NOMO-1 treated with DMSO at 0.1 percent for 48 hours (cell line): ENCODE measurements around the gene SLC25A42.
"Not testable (repeated sequence)": the region's sequence is repeated elsewhere in the genome, so short reads cannot be mapped to it uniquely, and the experiment has no call there.

Experiments used
- DNase-seq: peaks from one replicate; lab custom pipeline; 2025; ENCODE audit not compliant: unreplicated experiment; lab: John Stamatoyannopoulos, UW

The SLC25A42 gene

GRCh38 chr19:19103167-19103566 is 39.4 kb downstream of the SLC25A42 start:
- DNase-seq = no peak

DNA sequence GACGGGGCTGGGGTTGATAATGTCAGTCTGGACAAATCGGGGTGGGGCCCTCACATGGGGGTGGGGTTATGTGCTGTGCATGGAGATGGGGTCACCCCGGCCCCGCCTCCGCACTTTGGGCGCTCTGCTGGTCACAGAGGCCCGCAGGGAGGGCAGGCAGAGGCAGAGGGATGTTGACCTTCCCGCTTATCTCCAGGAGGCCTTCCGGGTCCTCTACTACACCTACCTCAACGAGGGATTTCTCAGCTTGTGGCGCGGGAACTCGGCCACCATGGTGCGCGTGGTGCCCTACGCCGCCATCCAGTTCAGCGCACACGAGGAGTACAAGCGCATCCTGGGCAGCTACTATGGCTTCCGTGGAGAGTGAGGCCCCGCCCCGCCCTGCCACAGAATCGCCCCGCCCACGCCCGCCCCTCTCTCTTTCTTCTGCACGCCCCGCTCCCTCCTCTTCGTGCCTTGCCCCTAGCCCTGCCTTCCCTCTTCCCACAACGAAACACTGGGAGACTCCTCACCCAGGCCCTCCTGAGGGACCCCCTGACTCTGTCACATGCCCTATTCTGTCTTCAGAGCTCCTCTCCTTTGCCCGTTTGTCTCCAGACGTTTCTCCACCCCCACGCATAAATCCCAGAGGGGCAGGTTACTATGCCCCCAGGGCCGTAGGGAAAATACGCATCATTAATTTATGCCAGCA is 41.7 kb downstream of the SLC25A42 start:
- no peak for DNase-seq

DNA sequence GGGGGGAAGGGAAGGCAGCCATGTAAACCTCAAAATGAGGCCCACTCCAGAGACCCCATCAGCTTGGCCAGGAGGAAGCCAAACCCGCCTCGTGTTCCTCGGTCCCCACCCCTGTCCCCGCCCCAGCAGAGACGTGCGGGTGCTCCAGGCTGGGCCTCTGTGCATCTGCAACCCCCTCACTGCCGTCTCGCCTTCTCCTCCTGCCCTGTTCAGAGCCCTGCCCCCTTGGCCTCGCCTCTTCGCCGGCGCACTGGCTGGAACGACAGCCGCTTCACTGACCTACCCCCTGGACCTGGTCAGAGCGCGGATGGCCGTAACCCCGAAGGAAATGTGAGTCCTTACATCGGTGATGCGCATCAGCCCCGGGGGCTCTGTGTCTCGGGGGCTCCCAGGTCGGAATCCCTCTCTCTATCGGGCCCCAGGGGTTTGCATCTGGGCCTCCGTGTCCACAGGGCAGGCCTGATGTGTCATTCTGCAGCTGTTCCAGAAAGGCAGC is 42.3 kb downstream of the SLC25A42 start:
- DNase-seq = no peak

GRCh38 chr19:19106938-19107337 is 43.1 kb downstream of the SLC25A42 start:
- not testable (repeated sequence) for DNase-seq

GRCh38 chr19:19107654-19108053 is 43.9 kb downstream of the SLC25A42 start:
- DNase-seq = no peak

GRCh38 chr19:19109601-19110000 is 45.8 kb downstream of the SLC25A42 start:
- DNase-seq = no peak

DNA sequence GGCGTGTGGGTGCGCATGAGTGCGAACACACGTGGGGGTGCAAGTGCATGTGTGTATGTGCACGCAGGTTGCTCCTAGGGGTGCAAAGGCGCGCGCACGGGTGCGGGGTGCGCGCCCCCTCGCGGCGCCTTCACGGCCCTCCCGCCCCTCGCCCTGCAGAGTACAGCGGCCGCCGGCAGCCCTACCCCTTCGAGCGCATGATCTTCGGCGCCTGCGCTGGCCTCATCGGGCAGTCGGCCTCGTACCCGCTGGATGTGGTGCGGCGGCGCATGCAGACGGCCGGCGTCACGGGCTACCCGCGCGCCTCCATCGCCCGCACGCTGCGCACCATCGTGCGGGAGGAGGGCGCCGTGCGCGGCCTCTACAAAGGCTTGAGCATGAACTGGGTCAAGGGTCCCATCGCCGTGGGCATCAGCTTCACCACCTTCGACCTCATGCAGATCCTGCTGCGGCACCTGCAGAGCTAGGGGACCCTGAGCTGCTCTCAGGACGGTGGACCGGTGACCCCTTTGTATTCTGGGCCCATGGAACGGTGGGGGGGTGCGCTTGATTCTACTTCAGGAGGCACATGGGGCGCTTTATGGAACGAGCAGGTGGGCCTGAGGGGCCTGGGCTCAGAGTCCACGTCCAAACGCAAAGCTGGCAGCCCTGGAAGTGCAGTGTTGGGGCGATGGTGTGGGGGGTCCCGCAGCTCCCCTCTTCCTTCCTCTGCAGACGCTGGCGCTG is 46.8 kb downstream of the SLC25A42 start:
- no peak for DNase-seq

DNA sequence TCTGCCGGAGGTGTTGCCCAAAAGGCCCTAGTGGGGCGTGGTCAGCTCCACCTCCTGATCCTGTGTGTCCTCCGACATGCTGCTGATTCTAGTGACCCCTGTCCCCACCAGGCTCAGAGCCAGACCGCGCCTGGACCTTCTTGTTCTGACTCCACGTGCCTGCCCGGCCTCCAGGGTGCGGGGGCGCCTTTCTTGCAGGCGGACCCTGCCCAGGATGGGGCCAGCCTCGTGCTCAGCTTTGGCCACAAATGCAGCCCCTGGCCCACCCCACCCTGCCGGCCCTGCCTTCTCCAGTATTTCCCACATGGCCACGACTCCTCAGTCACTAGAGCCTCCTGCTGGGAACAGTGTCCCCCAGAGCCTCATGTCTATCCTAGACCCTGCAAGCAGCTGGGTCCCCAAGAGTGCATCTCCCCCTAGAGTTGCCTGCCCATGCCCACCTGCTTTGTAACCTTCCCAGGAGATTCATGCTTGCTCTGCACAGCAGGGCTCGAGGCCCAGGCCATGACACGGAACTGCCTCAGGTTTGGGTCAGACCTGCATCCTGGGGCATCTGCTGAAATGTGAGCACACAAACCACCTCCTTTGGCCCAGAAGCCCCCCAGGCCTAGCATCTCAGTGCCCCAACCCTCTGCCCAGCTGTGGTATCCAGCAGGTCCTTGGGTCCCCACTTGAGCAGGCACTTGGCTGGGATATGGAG is 47.5 kb downstream of the SLC25A42 start:
- no peak for DNase-seq

DNA sequence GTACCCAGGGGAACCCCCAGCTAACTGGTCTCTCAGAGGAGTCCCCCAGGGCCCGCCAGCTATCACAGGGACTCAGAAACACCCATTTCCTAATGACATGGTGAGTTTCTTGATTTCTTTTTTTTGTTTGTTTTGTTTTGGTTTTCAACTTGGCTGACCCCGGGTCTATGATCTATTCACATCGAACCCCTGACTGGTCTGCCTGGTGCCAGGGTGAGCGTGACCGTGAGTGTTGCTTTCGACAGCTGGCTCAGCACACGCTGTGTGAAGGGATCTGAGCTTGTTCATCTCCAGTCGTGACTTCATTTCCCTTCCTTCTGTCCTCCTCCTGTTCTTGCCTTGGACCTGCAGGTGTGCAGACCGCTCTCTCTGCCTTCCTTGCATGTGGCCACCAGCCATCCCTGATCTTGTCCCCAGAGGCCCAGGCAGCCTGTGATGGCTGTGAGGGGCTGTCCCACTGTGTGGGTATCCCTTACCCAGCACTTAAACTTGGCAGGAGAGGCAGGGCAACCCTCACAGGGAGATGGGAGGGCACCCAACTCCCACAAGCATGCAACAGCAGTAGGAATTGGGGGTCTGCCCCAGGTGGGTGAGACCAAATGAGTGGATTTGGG is 48.3 kb downstream of the SLC25A42 start:
- no peak for DNase-seq

DNA sequence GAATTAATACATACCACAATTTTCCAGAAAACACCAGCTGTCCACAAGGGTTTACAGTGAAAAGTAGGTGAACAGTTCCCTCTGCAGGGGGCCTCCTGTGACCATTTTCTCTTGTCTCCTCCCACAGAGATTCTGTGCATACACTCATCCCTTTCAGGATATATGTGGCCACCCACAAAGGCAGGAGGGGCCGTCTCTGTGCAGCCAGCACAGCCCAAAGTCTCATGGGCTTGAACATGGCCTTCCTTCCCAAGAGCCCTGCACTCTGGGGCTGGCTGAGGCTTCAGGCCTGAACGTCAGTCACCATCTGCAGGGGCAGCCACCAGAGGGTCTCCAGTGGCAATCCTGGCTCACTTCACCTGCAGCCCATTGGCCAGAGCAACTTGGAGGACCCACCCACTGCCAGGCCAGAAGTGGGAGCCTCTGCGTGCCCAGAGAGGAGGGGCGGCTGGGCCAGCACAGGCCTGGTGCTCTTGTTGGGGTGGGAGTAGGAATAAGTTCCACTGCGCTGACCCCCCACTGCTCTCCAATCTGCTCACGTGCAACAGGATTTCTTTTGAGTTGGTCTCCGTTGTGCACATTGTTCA is 49.3 kb downstream of the SLC25A42 start:
- DNase-seq = peak; percentile 5

DNA sequence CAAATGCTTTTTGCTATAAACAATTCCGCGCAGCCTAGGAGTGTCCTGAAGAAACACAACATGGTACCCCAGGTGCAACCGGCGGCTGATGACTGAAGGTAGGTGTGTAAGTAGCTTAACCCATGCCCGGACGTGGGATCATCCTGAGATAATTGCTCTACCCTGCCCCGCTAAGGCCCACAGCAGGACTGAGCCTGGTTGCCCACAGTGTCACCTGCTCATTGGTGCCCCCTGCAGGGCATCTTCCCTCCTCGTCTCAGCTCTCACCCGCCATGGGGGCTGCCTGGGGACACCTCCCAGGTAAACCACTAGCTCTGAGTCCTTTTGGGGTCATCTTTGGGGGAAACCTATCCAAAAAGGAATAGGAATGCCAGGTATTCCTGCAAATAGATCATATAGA is 52.2 kb downstream of the SLC25A42 start:
- peak; percentile 25 for DNase-seq

GRCh38 chr19:19119325-19120237 is 55.8 kb downstream of the SLC25A42 start:
- no peak for DNase-seq

- no peak for DNase-seq
Measured at GRCh38 chr19:19120308-19121231, 56.8 kb downstream of the SLC25A42 start.

- no peak for DNase-seq
Measured at GRCh38 chr19:19121371-19121770, 57.6 kb downstream of the SLC25A42 start.

DNA sequence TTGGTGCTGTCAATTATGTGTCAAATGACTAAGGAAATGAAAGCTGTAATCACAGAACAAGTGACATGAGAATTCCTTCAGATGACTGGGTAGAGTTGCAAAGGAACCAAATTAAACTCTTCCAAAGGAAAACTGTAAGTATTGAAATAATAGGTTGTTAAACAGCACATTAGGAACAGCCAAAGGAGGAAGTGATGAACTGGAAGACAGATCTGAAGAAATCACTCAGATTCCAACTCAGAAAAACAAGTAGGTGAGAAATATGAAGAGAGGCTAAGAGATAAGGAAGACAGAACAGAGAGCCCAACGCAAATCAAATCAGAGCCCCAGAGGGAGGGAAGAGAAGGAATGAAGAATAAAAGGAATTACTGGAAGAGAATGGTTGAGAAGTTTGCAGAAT is 59.1 kb downstream of the SLC25A42 start:
- DNase-seq = no peak

- DNase-seq = no peak
Measured at GRCh38 chr19:19123386-19123785, 59.6 kb downstream of the SLC25A42 start.

DNA sequence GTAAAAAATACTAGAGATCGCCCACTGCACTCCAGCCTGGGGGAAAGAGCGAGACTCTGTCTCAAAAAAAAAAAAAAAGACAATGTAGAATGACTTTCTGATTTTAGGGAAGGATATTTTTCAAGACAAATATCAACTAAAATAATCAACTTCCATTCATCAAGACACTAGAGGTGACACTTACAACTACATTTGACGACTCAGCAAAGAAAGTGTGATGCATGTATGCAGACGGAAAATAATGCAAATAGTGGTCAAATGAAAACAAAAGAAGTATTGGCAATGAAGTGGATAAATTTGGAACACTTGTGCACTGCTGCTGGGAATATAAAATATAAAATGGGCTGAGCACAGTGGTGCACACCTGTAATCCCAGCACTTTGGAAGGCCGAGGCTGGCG is 62.3 kb downstream of the SLC25A42 start:
- no peak for DNase-seq

- no peak for DNase-seq
Measured at GRCh38 chr19:19131989-19132388, 68.2 kb downstream of the SLC25A42 start.

DNA sequence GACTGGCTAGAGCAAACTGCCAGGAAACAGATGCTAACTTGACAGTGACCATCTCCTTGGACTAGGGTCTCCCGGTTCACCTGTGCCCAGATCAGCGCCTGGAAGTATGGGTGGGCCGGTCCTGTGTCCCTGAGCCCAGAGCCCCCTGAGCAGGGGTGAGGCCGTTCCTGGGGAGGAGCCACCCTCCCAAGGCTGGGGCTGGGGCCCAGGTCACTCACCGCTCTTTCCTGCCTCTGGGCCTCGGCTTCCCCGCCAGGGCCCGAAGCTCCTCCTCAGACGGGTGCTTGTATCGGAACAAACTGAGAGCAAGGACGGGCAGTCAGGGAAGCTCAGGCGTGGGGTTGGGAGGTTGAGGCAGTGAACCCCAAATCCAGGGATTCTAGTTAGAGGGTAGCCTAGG is 69.1 kb downstream of the SLC25A42 start:
- no peak for DNase-seq
